ENCODE results near the gene ZNG1B. TPM values are rescaled to one million over a fixed set of nuclear protein-coding genes. Genes with fewer than 3 reads are reported as not detected.
"Not testable (repeated sequence)": the region's sequence is repeated elsewhere in the genome, so short reads cannot be mapped to it uniquely, and the experiment has no call there.

Gene ZNG1B
- total RNA-seq: 48.5 and 53.2 TPM in 2 replicates

DNA sequence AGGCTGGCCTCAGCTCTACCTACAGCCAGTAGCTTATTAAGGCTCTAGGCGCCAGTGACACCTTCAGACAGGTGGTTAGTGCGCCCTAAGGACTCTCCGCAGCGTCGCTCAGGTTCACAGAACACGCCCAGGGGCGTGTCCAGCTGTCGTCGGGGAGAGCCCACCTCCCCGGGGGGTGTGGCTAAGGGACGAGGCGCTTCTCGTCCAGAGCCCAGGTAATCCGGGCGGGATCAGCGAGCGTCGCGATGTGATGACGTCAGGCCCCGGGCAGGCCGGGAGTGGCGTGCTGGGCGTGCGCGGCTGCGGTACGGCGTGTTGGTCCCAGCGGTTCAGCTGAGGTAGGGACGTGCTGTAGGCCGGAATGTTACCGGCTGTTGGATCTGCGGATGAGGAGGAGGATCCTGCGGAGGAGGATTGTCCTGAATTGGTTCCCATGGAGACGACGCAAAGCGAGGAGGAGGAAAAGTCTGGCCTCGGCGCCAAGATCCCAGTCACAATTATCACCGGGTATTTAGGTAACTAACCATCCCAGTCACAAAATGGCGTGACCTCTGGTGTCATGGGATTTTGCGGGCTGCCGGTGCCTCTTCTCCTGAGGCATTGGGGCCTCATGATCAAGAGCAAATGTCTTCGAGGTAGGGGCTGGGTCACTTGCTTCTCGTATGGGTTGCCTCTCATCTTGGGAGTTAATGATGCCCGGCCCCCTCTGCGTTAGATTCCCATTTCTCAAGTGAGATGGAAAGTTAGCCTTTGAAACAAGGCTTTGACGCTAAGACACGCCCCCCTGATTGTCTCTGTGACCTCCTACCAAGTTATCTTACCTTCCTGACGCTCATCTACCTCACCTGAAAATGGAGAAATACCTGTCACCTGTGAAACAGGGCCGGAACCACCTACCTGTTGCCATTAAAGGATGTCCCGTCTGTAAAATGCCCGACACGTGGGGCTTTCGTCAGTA is at the start of gene ZNG1B:
Gene ZNG1B, plus strand, starts transcription at position 184 of the 958 bp plus-strand sequence. Its CDS starts 178 bp downstream, at position 362.
- peak; percentile 62 for DNase-seq
- H3K36me3 Mint-ChIP-seq (ENCODE audit: low read depth); ATAC-seq (ENCODE audit: low read depth); H3K27me3 Mint-ChIP-seq; POLR2A ChIA-PET; CTCF ChIA-PET; H3K4me1 Mint-ChIP-seq; H3K9me3 Mint-ChIP-seq; intact Hi-C loops (cut with micrococcal nuclease): not testable (repeated sequence)
- H3K27ac Mint-ChIP-seq: peak within 1 kb of the TSS; percentile 86
- peak within 1 kb of the TSS; percentile 85 for H3K4me3 Mint-ChIP-seq

DNA sequence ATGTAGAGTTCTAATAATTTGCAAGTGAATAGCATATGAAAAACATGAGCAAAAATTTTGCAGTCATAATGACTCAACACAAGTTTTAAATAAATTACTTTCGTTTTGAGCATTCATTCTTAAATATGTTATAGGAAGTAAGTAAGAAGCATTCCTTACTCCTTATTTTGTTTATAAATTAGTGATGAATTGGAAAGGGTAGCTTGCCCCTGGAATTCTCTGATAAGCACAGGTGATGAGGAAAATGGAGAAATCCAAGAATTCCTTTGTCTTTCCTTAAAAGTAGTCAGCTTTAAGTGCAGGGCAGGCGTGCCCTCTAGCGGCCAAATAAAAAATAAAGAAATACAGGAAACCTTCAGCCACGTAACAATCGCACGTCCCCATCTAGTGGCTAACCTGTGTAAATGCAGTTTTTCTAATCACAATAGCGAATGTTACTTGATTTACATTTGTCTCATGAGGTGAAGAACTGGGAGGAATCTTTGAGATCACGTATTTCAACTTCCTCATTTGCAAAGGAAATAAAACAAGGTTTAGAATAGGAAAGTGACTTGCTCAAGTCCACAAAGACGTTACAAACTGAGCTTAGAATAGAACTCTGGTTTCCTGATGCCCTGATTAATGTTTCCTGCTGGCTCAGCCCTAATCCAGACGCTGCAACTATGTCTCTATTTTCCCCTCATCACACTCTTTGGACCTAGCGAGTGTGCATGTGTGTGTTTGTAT is 47.2 kb upstream of the ZNG1B start:
- POLR2A ChIA-PET: interaction anchor here (1.0 to 3.5 kb wide), 6 partner anchors 14 to 215 kb away, joined by 4 to 18 read pairs (median 8); partner anchors contain the start of gene PSD4
- TF ChIP-seq, protein P1, sequence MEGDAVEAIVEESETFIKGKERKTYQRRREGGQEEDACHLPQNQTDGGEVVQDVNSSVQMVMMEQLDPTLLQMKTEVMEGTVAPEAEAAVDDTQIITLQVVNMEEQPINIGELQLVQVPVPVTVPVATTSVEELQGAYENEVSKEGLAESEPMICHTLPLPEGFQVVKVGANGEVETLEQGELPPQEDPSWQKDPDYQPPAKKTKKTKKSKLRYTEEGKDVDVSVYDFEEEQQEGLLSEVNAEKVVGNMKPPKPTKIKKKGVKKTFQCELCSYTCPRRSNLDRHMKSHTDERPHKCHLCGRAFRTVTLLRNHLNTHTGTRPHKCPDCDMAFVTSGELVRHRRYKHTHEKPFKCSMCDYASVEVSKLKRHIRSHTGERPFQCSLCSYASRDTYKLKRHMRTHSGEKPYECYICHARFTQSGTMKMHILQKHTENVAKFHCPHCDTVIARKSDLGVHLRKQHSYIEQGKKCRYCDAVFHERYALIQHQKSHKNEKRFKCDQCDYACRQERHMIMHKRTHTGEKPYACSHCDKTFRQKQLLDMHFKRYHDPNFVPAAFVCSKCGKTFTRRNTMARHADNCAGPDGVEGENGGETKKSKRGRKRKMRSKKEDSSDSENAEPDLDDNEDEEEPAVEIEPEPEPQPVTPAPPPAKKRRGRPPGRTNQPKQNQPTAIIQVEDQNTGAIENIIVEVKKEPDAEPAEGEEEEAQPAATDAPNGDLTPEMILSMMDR (IDR thresholded peaks at IDR 0.05): peak; percentile 83

DNA sequence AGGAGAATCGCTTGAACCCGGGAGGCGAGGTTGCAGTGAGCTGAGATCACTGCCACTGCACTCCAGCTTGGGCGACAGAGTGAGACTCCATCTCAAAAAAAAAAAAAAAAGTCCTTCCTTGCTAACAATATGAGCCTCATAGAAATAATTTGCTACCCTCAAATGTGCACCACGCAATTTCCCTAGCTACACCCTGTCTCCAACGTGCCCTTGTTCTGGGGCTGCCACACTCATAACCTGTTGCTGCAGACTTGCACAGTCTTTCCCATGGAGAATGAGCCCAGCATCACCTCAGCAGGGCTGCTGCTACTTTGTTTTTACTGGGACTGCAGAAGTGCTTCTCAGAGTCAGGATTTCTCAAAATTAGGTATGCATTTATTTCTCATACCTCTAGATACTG is 46.4 kb upstream of the ZNG1B start:
- POLR2A ChIA-PET: interaction anchor here (1.0 to 3.5 kb wide), 5 partner anchors 14 to 216 kb away, joined by 4 to 18 read pairs (median 8); partner anchors contain the start of gene PSD4
- intact Hi-C loops (cut with micrococcal nuclease): loop anchor here (5.0 kb wide), 1 partner anchor 41 kb away; no protein-coding TSS in a partner anchor
- CTCF ChIA-PET: interaction anchor here (0.9 to 3.8 kb wide), 23 partner anchors 8 to 311 kb away, joined by 3 to 57 read pairs (median 6); partner anchors contain the start of gene PSD4
- ATAC-seq (ENCODE audit: low read depth): no peak
- peak overlapping the region; percentile 50 for H3K4me3 Mint-ChIP-seq
- no peaks in the 10 kb centered on the region for H3K27me3 Mint-ChIP-seq
- TF ChIP-seq, protein P1 (IDR thresholded peaks at IDR 0.05): no peak
- H3K4me1 Mint-ChIP-seq: peaks cover 18% of the 10 kb centered on the region
- peak overlapping the region; percentile 96 for H3K27ac Mint-ChIP-seq
- H3K9me3 Mint-ChIP-seq: peaks cover 2% of the 10 kb centered on the region
- peaks cover 1% of the 10 kb centered on the region for H3K36me3 Mint-ChIP-seq (ENCODE audit: low read depth)
- DNase-seq: no peak

More for the DNA sequence above, 47.2 kb upstream of the ZNG1B start:
- Mint-ChIP-seq H3K27ac (peak overlapping the region; percentile 96), H3K36me3 (ENCODE audit: low read depth) (peaks cover 1% of the 10 kb centered on the region), H3K27me3 (peaks cover 4% of the 10 kb centered on the region), H3K9me3 (peaks cover 2% of the 10 kb centered on the region), H3K4me3 (peak overlapping the region; percentile 50), H3K4me1 (peaks cover 18% of the 10 kb centered on the region)
- CTCF ChIA-PET: interaction anchor here (0.6 to 3.8 kb wide), 30 partner anchors 9 to 310 kb away, joined by 3 to 57 read pairs (median 6); partner anchors contain the start of gene PSD4
- intact Hi-C loops (cut with micrococcal nuclease): loop anchor here (1.0 to 5.0 kb wide), 9 partner anchors 13 to 252 kb away; no protein-coding TSS in a partner anchor
- peak; percentile 95 for ATAC-seq (ENCODE audit: low read depth)
- peak; percentile 33 for DNase-seq

DNA sequence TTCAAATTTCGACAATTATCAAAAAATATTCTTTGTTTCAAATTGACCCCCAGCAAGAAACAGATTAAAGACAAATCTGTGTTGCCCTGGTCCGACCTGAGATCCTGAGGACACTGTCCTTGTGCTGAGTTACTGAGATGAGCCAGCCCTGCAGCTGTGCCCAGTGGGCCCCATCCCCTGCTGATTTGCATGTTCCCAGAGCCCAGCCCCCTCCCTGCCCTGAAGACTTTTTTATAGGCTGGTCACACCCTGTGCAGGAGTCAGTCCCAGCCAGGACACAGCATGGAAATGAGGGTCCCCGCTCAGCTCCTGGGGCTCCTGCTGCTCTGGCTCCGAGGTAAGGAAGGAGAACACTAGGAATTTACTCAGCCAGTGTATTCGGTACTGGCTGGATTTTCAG is 31.4 kb upstream of the ZNG1B start:
- no peaks in the 10 kb centered on the region for H3K9me3 Mint-ChIP-seq
- peaks cover 41% of the 10 kb centered on the region for H3K4me1 Mint-ChIP-seq
- H3K27ac Mint-ChIP-seq: peak overlapping the region; percentile 85
- TF ChIP-seq, protein P1 (IDR thresholded peaks at IDR 0.05): no peak
- CTCF ChIA-PET: interaction anchor here (1.6 kb wide), 1 partner anchor 16 kb away, joined by 6 read pairs; no protein-coding TSS in a partner anchor
- intact Hi-C loops (cut with micrococcal nuclease): no loop called here
- POLR2A ChIA-PET: interaction anchor here (0.5 kb wide), 1 partner anchor 202 kb away, joined by 4 read pairs; no protein-coding TSS in a partner anchor
- DNase-seq (peak; percentile 30), ATAC-seq (ENCODE audit: low read depth) (peak; percentile 90)
- no peaks in the 10 kb centered on the region for H3K27me3 Mint-ChIP-seq
- no peaks in the 10 kb centered on the region for H3K36me3 Mint-ChIP-seq (ENCODE audit: low read depth)
- peak overlapping the region; percentile 81 for H3K4me3 Mint-ChIP-seq

DNA sequence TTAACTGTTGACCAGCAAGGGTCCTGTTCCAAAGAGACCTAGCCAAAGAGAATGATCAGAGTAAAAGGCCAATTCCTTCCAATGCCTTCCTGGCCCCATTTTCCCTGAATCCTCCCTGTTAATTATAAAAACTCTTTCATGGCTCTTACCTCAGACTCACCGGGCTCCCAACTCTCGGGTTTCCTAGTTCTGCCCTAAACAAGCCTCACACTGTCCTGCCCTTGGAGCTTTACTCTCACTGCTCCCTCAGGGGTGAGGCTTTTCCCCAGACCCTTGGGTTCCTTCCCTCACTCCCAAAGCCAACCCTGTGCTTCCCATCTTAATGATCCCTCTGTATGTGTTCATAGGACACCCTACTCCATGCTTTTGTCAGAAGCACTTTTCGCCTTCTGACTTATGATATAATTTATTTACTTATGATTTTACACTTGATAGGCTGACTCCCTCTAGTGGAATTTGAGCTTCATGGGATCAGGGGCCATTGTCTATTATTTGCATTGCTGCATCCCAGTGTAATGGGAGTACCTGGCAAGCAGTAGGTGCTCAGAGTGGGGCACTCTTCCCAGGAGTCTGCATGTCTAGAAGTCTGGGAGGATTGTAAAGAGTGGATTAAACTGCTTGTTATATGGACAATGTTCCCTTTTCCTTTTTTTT is 29.9 kb upstream of the ZNG1B start:
- H3K4me1 Mint-ChIP-seq: peaks cover 41% of the 10 kb centered on the region
- no peaks in the 10 kb centered on the region for H3K36me3 Mint-ChIP-seq (ENCODE audit: low read depth)
- ChIA-PET POLR2A (no interaction called here), CTCF (interaction anchor here (0.8 to 1.2 kb wide), 2 partner anchors 17 to 227 kb away, joined by 3 to 4 read pairs; no protein-coding TSS in a partner anchor)
- DNase-seq (no peak), ATAC-seq (ENCODE audit: low read depth) (no peak)
- intact Hi-C loops (cut with micrococcal nuclease): no loop called here
- H3K27me3 Mint-ChIP-seq: no peaks in the 10 kb centered on the region
- H3K9me3 Mint-ChIP-seq: no peaks in the 10 kb centered on the region
- TF ChIP-seq, protein P1 (IDR thresholded peaks at IDR 0.05): no peak
- H3K4me3 Mint-ChIP-seq: peak overlapping the region; percentile 11
- H3K27ac Mint-ChIP-seq: peak overlapping the region; percentile 85

DNA sequence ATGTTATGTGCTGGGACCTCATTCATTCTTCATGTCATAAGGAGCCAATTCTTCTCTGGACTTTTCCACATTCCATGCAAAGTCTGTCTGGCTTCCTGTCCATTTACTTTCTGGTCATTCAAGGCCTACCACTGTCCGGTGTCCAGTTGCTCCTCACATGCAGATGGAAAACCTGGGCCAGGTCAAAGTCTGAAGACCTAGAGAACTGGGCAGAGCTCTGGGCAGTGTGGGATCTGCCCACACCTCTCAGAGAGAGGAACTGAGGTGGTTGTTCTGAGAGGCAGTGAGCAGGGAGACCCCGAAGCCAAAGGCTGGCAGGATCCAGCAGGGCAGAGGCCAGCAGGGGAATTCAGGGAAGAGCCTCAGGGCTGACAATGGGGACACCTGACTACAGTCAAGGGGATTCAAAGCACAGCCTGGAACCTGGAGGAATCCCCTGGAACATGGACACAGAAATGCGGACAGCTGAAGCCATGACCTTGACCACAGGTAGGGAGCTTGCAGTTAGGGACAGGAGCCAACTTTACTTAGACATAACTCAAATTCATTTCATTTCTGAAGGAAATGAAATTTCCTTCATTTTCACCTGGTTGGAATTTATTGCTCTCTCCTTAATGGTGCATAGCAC is 25.7 kb upstream of the ZNG1B start:
- ATAC-seq (ENCODE audit: low read depth); DNase-seq; H3K9me3 Mint-ChIP-seq; intact Hi-C loops (cut with micrococcal nuclease); H3K4me3 Mint-ChIP-seq; H3K27ac Mint-ChIP-seq; H3K36me3 Mint-ChIP-seq (ENCODE audit: low read depth); POLR2A ChIA-PET; CTCF ChIA-PET; H3K27me3 Mint-ChIP-seq: not testable (repeated sequence)
- H3K4me1 Mint-ChIP-seq: peaks cover 21% of the 10 kb centered on the region

DNA sequence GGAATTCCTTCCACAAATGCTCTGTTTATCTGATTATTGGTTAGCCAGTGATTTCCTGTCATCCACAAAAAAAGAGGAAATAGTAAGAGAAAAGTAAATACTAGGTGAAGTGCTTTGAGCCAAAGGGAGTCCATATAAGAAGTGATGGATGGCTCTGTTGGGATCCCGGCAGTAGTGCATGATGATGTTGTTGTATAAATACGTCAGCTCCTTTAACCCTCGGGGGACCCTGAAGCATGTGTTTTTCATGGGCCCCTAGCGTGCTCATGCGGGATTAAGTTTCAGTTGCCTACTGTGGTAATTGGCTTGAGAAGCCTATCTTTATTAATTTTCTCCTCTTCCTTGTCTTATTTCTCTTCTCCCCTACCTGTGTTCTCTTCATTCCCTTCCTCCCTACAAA is 24.7 kb upstream of the ZNG1B start:
- H3K27ac Mint-ChIP-seq; H3K27me3 Mint-ChIP-seq; intact Hi-C loops (cut with micrococcal nuclease); DNase-seq; H3K4me3 Mint-ChIP-seq; H3K9me3 Mint-ChIP-seq; POLR2A ChIA-PET; H3K36me3 Mint-ChIP-seq (ENCODE audit: low read depth); CTCF ChIA-PET; ATAC-seq (ENCODE audit: low read depth): not testable (repeated sequence)
- peaks cover 13% of the 10 kb centered on the region for H3K4me1 Mint-ChIP-seq

All from activated B cell treated with CpG ODN at 0.5 μM for 24 hours (primary cell).